GM19193 (cell line): ENCODE data around the gene KIAA0232.

Experiments
- POLR2A ChIP-seq: IDR thresholded peaks from 4 replicates; pipeline ENCODE4 v1.6.1; 2011; ENCODE audit not compliant: insufficient read depth, insufficient read length; ENCODE audit errors: extremely low read depth

Gene KIAA0232

DNA sequence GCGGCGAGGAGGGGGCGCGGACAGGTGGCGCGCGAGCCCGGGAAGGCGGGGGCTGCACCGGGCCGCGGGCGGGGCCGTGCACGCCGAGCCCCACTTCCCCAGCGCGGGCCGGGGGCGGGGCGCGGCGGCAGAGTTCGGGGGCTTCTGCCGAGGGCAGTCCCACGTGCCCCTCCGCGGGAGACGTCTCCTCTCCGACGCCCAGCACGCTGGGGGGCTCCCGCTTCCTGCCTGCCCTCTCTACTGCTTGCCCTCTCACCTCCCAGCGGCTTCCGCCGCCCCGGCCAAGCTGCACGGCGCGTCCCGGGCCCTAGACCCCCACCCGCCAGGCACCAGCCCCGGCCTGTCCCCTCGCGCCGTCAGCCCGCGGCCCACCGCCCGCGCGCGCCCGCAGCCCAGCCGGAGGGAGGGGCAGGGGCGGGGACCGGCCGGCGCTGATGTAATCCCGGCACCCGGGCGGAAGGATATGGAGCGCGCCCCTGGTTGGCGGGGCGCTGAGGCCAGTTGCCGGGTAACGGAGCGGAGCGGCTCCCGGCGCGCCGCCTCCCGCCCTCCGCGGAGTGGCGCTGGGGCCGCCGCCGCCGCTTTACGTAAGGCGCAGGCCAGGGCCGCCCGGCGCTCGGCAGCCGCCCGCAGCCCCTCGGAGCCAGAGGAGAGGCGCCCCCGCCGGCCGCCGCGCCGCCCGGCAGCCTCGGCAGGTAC is at the start of gene KIAA0232:
KIAA0232 (plus strand) TSS at position 581 of the 699 bp plus-strand sequence. CDS start 41,727 bp downstream, outside the sequence.
- TF ChIP-seq POLR2A, result peak; percentile 48

- no peak for TF ChIP-seq POLR2A
Measured at GRCh38 chr4:6733358-6734164, 49.0 kb upstream of the KIAA0232 start.

GRCh38 chr4:6734165-6734786 is 48.3 kb upstream of the KIAA0232 start:
- TF ChIP-seq POLR2A, result no peak

DNA sequence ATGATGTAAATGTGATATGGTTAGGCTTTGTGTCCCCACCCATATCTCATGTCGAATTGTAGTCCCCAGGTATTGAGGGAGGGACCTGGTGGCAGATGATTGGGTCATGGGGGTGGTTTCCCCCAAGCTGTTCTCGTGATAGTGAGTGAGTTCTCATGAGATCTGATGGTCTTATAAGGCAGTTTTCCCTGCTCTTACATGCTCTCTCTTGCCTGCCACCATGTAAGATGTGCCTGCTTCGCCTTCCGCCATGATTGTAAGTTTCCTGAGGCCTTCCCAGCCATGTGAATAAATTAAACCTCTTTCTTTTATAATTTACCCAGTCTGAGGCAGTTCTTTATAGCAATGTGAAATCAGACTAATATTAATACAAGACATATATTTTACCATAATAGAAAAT is 42.6 kb upstream of the KIAA0232 start:
- no peak for TF ChIP-seq POLR2A

GRCh38 chr4:6740347-6740746 is 42.2 kb upstream of the KIAA0232 start:
- TF ChIP-seq POLR2A, result no peak

GRCh38 chr4:6742507-6742906 is 40.0 kb upstream of the KIAA0232 start:
- TF ChIP-seq POLR2A, result no peak

- no peak for TF ChIP-seq POLR2A
Measured at GRCh38 chr4:6742989-6743388, 39.5 kb upstream of the KIAA0232 start.

- TF ChIP-seq POLR2A, result no peak
Measured at GRCh38 chr4:6746721-6747293, 35.7 kb upstream of the KIAA0232 start.

- TF ChIP-seq POLR2A, result no peak
Measured at GRCh38 chr4:6747294-6748051, 35.1 kb upstream of the KIAA0232 start.

DNA sequence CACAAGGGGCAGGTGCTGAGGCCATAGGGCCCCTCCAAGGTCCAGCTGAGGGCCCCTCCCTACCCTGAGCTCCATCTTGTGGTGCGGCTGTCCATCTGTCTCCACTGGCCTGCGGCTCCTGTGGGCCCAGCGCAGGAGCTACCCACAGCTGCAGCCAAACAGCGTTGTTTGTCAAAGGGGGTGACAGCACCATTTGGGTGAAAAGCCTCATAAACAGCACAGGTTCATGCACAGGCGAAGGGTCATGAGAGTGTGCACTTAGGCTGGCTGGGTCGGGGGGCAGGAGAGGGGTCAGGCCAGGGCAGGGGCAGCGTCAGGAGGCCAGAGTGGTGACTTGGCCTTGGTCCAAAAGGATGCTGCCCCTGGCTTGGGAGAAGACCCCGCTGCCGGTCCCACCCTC is 34.2 kb upstream of the KIAA0232 start:
- no peak for TF ChIP-seq POLR2A

DNA sequence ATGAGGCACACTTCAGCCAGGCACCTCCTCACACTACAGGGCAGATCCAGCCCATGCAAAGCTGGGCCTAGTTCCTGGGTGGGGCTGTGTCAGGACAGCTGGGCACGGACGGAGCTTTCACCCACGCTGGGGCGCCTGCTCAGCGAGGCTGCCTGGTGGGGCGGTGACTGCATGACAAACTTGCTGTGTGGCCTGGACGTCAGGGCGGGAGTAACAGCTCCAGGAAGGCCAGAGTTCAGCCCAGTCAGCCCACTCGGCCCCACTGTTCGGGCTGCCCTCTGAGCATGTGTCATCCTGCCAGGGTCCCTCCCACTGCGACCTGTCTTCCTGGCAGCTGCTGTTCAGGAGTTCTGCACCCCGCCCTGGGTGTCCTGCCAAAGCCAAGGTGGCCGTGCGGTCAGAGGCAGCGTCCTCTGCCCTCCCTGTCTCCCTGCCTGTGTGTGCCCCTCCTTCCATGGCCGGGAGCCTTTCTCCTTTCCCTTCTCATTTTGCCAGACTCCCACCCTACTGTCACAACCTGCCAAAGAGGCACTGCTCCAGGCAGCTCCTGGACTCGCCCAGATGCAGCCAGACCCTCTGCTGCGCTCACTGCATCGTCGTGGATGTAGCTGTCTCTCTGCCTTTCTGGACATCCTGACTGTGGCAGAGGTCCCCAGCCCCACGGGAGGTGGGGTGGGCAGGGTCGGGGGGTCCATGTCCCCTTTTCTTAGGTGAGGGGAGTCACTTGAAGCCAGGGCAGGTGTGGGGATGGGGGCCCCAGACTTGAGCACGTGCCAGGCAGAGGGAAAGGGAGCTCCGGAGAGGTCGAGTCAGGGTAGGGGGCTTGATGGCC is 33.0 kb upstream of the KIAA0232 start:
- TF ChIP-seq POLR2A, result no peak

GRCh38 chr4:6750286-6751221 is 32.0 kb upstream of the KIAA0232 start:
- no peak for TF ChIP-seq POLR2A

DNA sequence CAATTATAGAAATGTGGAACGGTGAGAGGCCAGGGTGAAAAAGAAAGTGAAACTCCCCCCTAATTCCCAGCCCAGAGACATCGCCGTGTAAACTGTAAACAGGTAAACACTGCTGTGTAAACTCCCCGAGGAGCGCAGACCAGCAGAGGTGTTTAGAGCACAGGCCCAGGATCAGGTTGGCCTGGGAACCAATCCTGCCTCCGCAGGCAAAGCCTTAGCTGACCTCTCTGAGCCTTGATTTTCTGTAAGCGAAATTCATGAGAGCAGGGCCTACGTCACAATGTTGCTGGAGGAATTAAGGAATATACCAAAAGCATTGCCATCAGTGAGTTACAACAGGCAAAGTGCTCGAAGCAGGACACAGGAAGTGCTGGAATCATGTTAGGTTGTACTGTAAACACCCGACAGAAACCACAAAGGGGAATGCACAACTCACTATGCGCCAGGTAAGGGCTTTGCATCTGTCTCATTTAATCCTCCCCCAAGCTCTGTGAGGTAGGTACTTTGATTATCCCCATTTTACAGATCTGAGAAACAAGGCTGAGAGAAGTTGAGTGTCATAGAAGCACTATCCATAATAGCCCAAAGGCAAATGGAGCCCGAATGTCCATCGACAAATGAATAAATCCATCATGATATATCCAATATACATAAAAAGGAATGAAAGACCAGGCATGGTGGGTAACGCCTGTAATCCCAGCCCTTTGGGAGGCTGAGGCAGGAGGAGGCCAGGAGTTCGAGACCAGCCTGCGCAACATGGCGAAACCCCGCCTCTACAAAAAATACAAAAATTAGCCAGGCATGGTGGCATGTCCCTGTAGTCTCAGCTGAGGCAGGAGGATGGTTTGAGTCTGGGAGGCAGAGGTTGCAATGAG is 30.7 kb upstream of the KIAA0232 start:
- no peak for TF ChIP-seq POLR2A

- TF ChIP-seq POLR2A, result no peak
Measured at GRCh38 chr4:6752486-6752829, 30.1 kb upstream of the KIAA0232 start.
